HL-60/S4 treated with retinoic acid at 250 ng/mL for 4 days and 3 days (cell line): ENCODE measurements around the gene NDFIP2.

Experiments used
- in situ Hi-C: fragments of 300-500 bp; cut with MboI; formaldehyde crosslinking; loops from 2 replicates; pipeline ENCODE4 v1.7.0; 2022; ENCODE audit warnings: low sequenced_read_pairs

The NDFIP2 gene

GRCh38 chr13:79492918-79493594, 12.1 kb downstream of the NDFIP2 start:
- in situ Hi-C loops: no loop called here

DNA sequence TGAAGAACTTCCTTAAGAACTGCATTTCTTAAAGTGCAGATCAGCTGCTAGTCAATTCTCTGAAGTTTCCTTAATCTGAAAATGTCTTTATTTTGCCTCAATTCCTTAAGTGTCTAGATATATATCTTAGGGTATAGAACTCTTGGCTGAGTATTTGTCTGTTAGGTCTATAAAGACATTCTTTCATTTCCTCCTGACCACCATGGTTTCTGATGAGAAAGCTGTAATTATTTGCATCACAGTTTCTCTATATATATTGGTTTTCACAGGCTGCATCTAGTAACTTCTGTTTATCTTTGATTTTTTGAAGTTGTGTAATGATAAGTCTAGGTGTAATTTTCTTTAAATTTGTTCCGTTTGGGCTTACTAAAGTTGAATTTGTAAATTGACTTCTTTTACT, 15.2 kb downstream of the NDFIP2 start:
- in situ Hi-C loops: no loop called here

DNA sequence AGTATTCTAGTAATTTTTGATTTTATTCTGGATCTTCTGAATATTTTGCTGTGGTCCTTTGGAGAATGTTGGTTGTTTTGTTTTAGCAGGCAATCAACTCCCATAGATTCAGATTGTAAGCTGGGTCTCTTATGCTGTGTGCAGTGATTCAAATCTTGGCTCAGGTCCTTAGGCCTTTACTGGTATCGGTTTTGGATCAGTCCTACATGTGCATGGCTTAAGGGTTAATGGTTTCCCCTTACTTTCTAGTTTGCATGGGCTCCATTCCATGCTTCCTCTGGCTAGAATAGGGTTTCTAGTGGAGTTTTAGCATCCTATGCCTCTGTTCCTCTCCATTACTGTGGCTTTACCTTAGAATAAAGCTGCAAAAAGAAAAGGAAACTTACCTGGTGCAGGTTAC, 16.1 kb downstream of the NDFIP2 start:
- in situ Hi-C loops: no loop called here

DNA sequence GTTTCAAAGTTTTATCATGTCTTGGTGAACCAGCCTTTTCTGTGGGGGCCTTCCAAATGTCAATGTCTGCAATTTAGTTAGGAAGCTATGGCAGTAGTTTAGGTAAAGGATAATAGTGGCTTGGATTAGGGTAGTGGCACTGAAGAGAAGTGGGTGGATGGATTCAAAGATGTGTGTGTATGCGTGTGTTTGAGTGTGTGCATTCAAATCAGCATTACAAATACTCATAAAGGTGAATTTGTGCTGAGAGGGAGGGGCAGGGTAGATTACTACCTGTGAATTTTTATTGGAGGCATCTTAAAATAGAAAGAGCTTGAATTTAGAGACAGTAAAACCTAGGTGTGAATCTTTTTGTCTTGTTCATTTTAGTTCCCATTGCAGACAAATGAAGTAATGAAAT, 16.9 kb downstream of the NDFIP2 start:
- in situ Hi-C loops: no loop called here

DNA sequence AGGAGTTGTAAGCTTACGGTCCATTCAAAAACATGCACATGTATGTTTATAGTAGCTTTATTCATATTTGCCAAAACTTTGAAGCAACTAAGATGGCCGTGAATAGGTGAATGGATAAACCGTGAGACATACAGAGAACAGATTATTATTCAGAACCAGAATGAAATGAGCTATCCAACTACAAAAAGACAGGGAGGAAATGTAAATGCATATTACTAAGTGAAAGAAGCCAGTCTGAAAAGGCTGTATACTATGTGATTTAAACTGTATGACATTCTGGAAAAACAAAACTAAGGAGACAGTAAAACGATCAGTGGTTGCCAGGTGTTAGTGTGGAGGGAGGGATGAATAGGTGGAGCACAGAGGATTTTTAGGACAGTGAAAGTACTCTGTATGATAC, 19.9 kb downstream of the NDFIP2 start:
- in situ Hi-C loops: no loop called here

- in situ Hi-C loops: no loop called here
Observed at GRCh38 chr13:79501538-79502232, 20.7 kb downstream of the NDFIP2 start.

GRCh38 chr13:79502859-79503468, 22.0 kb downstream of the NDFIP2 start:
- in situ Hi-C loops: no loop called here

DNA sequence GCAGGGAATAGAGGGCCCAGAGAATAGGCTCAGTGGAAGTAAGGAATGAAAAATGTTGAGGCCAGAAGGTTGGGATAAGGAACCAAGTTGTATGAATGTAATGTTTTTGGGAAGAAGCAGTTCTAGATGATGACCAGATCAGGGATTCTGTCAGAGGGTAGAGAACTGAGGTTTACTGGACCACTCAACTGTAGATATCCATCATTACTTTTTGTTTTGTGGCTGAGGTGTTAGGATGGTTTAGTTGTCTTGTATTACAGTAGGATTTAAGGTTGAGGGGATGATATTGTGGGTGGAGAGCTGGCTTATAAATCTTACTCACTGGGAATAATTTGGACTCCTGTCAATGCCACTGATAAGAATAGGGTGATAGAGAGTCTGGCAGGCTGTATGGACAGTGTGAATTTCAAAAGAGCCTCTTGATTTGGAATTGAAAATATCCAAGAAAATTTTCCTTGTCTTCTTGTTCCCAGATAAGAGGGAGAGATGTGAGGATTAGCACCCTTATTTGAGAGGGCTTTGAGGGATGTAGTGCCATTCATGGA, 22.6 kb downstream of the NDFIP2 start:
- in situ Hi-C loops: no loop called here

DNA sequence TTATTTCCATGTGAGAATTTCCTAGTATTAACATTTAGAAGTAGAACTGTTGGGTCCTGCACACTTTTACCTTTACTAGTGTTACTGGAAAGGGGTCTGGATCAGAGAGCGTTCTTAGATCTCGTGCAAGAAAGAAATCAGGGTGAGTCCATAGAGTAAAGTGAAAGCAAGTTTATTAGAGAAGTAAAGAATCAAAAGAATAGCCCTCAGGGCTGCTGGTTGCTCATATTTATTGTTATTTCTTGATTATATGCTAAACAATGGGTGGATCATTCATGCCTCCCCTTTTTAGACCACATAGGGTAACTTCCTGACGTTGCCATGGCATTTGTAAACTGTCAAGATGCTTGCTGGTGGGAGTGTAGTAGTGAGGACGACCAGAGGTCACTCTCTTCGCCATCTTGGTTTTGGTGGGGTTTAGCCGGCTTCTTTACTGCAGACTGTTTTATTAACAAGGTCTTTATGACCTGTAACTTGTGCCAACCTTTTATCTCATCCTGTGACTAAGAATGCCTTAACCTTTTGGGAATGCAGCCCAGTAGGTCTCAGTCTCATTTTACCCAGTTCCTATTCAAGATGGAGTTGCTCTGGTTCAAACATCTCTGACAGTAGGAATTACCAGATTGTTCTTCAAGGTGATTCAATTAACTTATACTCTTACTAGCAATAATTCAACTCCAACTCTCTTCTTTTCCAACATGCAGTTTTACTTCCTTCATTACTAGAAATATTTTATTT, 27.4 kb downstream of the NDFIP2 start:
- in situ Hi-C loops: no loop called here

DNA sequence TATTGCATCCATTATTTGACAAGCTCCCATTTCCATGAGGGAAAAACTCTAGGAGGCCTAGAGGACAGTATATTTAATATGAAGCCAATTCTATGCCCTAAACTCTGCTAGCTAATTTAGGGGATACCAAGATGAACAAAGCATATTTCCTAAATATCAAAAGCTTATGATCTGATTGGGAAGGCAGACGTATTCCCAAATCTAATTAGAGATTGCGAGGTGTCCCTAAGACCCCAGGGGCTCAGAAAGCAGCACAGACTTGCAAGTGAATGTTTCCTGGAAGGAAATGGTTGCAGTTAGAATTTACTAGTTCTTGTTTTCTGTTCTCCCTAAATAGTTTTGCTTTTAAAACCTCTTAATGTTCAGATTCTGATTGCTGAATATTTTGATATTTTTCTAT, 30.7 kb downstream of the NDFIP2 start:
- in situ Hi-C loops: no loop called here

- in situ Hi-C loops: no loop called here
Observed at GRCh38 chr13:79512950-79513349, 32.0 kb downstream of the NDFIP2 start.

GRCh38 chr13:79516595-79516994, 35.6 kb downstream of the NDFIP2 start:
- in situ Hi-C loops: no loop called here

DNA sequence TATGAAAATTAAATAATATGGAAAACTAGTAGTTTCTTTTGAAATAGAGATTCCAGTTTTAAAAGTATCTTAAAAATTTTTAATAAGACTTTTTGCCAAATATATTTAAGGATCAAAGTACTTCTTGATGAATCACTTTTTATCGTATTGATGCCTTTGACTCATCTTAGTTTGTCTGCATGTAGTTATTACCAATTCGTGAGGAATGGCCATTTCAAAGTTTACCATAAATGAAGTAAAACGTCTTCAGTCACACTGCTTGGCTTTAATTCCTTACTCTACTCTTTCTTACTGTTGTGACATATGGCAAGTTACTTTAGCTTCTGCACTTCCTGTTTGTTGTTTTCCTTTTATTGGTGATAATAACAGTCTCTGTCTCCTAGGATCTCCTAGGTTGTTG, 38.3 kb downstream of the NDFIP2 start:
- in situ Hi-C loops: no loop called here

GRCh38 chr13:79522583-79522982, 41.6 kb downstream of the NDFIP2 start:
- in situ Hi-C loops: no loop called here

DNA sequence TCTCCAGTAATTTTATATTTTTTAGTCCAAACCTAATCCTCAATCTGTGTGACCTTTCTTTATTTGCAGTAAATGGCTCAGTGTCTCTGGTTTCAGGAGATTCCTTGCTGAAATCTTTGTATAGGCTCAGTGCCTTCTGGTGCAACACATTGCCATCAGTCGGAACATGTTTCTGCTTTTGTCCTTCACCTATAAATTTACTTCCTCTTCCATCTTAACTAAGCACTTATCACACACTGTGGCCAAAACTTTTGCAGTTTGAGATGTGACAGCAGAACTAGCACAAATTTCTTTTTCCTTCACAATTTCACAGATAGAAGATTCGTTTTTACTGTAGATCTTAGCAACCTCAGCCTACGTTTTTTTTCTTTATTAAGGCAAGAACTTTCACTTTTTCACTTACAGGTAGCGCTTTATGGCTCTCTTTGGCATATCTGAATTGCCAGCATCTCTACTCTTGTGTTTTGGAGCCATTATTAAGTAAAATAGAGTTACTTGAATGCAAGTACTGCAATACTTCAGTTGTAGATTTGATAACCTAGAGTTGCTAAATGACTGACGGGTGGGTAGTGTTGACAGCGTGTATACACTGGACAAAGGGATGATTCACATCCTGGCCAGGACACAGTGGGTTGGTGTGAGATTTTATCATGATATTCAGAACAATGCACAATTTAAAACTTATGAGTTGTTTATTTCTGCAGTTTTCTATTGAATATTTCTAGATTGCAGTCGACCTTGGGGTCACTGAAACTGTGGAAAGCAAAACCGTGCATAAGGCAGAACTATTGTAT, 44.3 kb downstream of the NDFIP2 start:
- in situ Hi-C loops: no loop called here

DNA sequence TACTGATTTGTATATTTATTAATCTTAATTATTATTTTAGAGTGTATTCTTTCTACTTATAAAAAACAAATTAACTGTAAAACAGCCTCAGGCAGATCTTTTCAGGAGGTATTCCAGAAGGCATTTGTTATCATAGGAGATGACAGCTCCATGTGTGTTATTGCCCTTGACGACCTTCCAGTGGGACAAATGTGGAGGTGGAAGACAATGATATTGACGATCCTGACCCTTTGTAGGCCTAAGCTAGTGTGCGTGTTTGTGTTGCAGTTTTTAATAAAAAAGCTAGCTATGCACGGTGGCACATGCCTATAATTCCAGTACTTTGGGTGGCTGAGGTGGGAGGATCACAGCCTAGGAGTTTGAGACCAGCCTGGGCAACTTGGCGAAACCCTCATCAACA, 46.7 kb downstream of the NDFIP2 start:
- in situ Hi-C loops: no loop called here

DNA sequence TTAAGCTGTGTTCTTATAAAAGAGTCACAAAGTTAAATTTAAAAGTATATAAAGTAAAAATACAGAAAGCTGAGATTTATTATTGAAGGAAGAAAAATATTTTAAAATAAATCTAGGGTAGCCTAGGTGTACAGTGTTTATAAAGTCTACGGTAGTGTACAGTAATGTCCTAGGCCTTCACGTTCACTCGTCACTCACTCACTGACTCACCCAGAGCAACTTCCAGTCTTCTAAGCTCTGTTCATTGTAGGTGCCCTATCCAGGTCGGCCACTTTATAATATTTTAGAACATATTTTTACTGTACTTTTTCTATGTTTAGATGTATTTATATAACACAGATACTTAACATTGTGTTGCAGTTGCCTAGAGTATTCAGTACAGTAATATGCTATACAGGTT, 47.4 kb downstream of the NDFIP2 start:
- in situ Hi-C loops: no loop called here

DNA sequence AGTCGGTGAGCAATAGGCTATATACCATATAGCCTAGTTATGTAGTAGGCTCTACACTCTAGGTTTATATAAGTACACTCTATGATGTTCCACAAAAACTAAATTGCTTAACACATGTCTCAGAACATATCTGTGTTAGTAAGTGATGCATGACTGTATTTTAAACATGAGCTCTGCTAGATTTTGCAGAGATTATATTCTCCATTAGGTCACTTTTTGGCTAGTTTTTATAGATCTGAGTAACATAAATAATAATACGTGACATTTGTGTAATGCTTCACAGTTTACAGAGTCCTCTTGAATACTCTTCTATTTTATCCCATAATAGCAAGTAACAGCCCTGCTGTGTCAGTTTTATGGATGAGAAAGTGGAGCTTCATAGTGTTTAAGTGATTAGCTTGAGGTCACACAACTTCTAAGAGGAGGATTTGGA, 47.8 kb downstream of the NDFIP2 start:
- in situ Hi-C loops: no loop called here

DNA sequence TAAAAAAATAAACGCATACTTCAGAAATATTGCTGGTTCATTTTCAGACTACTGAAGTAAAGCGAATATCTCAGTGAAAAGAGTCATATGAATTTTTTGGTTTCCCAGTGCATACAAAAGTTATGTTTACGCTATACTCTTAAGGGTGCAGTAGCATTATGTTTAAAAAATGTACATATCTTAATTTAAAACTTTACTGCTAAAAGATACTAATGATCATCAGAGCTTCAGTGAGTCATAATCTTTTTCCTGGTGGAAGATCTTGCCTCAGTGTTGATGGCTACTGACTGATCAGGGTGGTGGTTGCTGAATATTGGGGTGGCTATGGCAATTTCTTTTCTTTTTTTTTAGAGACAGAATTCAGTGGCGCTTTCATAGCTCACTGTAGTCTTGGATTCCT, 48.9 kb downstream of the NDFIP2 start:
- in situ Hi-C loops: no loop called here

DNA sequence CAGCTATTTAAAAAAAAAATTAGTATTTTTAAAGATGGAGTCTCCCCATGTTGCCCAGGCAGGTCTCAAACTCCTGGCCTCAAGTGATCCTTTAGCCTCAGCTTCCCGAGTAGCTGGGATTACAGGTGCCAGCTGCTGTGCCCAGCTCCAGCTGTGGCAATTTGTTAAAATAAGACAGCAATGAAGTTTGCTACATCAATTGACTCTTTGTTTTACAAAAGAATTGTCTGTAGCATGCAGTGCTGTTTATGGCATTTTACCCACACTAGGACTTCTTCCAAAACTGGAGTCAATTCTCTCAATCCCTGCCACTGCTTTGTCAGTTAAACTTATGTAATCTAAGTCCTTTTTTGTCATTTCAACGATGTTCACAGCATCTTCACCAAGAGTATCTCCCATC, 49.3 kb downstream of the NDFIP2 start:
- in situ Hi-C loops: no loop called here
